ENCODE results near the gene BMP6. TPM values are rescaled to one million over a fixed set of nuclear protein-coding genes. Genes with fewer than 3 reads are reported as not detected.

BMP6 gene
- total RNA-seq, 1 experiment from 2014 or later = not detected

DNA sequence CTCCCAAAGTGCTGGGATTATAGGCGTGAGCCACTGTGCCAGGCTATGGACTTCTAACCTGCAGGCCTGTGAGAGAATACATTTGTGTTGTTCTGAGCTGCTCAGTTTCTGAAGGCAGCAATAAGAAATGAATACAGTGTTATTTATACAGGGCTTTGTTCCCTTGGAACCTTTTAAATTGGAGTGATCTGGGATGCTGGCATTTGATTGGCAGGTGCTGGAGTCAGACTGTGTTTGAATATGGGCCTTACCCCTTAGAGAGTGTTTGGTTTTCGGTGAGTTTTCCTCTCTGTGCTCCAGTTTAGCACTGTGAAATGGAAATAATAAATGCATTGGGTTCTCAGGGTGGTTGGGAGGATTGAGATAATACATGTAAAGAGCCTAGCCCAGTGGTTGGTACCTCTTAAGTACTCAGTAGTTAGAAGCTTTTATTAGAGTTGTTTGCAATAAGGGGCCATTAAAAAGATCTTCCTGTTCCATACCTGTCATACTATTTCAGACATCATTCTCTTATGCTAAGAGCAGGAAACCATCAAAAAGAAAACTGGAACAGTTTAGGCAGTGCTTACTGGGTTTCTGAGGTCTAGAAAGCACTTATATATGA, 22.1 kb downstream of the BMP6 start:
- ChIA-PET POLR2A (ENCODE audit: unreplicated experiment) (no interaction called here), CTCF (no interaction called here)
- Histone ChIP-seq H3K4me1 (replicated peaks; ENCODE audit: insufficient read depth) (no peaks in the 10 kb centered on the region), H3K27me3 (ENCODE audit: insufficient read depth, low read depth) (no peaks in the 10 kb centered on the region), H4K20me1 (ENCODE audit: insufficient read depth) (no peaks in the 10 kb centered on the region), H3K9me3 (ENCODE audit: insufficient read depth, low read depth) (no peaks in the 10 kb centered on the region), H3K9me2 (ENCODE audit: insufficient read depth) (no peaks in the 10 kb centered on the region), H3K4me2 (no peak overlapping the region), H3K27ac (no peak overlapping the region), H3F3A (ENCODE audit: insufficient read depth, low read depth) (no peaks in the 10 kb centered on the region), H3K4me3 (no peak overlapping the region), H3K79me2 (ENCODE audit: low read depth) (no peaks in the 10 kb centered on the region), H2AFZ (no peak overlapping the region), H3K36me3 (ENCODE audit: low read depth) (no peaks in the 10 kb centered on the region)
- intact Hi-C loops (cut with micrococcal nuclease; ENCODE audit: unreplicated experiment) = no loop called here
- no TSS peak for BruUV-seq (replicated peaks)
- DNase-seq = no peak
- TF ChIP-seq, protein P1, sequence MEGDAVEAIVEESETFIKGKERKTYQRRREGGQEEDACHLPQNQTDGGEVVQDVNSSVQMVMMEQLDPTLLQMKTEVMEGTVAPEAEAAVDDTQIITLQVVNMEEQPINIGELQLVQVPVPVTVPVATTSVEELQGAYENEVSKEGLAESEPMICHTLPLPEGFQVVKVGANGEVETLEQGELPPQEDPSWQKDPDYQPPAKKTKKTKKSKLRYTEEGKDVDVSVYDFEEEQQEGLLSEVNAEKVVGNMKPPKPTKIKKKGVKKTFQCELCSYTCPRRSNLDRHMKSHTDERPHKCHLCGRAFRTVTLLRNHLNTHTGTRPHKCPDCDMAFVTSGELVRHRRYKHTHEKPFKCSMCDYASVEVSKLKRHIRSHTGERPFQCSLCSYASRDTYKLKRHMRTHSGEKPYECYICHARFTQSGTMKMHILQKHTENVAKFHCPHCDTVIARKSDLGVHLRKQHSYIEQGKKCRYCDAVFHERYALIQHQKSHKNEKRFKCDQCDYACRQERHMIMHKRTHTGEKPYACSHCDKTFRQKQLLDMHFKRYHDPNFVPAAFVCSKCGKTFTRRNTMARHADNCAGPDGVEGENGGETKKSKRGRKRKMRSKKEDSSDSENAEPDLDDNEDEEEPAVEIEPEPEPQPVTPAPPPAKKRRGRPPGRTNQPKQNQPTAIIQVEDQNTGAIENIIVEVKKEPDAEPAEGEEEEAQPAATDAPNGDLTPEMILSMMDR (conservative IDR thresholded peaks at IDR 0.05) = no peak
- no peak for TF ChIP-seq EZH2 (IDR thresholded peaks at IDR 0.05; ENCODE audit: low read depth)

DNA sequence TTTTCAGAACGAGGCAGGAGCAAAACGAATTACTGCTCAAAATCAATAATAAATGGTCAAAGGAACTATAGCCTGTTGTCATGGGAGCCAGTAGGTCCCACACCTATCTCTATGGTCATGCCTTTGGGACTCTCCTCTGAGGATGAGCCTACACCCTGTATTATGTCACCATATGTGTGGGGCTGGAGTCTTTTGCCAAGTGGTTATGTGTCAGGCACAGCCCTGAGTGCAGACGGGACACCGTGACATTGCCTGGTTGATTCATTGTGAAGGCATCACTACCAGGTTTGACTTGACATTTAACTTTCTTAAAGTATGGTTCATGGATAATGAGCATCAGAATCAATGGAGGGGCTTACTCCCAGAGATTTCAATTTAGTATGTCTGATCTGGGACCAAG, 23.6 kb downstream of the BMP6 start:
- Histone ChIP-seq H3K36me3 (ENCODE audit: low read depth) (no peaks in the 10 kb centered on the region), H3K9me3 (ENCODE audit: insufficient read depth, low read depth) (no peaks in the 10 kb centered on the region), H3K27ac (no peak overlapping the region), H3F3A (ENCODE audit: insufficient read depth, low read depth) (no peaks in the 10 kb centered on the region), H4K20me1 (ENCODE audit: insufficient read depth) (no peaks in the 10 kb centered on the region), H2AFZ (no peak overlapping the region), H3K4me3 (no peak overlapping the region), H3K27me3 (ENCODE audit: insufficient read depth, low read depth) (no peaks in the 10 kb centered on the region), H3K79me2 (ENCODE audit: low read depth) (no peaks in the 10 kb centered on the region), H3K4me2 (no peak overlapping the region), H3K9me2 (ENCODE audit: insufficient read depth) (no peaks in the 10 kb centered on the region), H3K4me1 (replicated peaks; ENCODE audit: insufficient read depth) (no peaks in the 10 kb centered on the region)
- no TSS peak for BruUV-seq (replicated peaks)
- ChIA-PET POLR2A (ENCODE audit: unreplicated experiment) (no interaction called here), CTCF (no interaction called here)
- TF ChIP-seq, protein P1 (conservative IDR thresholded peaks at IDR 0.05) = no peak
- TF ChIP-seq EZH2 (IDR thresholded peaks at IDR 0.05; ENCODE audit: low read depth) = no peak
- DNase-seq = no peak
- intact Hi-C loops (cut with micrococcal nuclease; ENCODE audit: unreplicated experiment) = no loop called here

DNA sequence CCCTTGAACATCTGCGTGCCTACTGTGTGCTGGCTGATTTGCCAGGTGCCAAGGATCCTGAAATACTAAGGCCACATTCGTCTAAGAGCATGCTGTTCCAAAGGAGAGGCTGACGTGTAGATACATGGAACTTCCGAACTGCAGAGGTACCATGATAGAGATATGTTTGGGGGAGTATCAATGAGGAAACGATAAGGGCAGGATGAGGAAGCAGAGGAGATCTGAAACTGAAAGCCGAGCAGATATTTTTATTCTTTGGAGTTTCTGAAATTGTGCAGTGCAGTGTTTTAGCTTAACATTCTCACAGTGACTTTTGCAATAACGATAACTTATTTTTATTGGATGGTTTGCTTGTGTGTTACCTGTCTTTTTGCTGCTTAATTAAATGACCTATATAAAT, 24.3 kb downstream of the BMP6 start:
- H3K9me2 ChIP-seq (ENCODE audit: insufficient read depth) = no peaks in the 10 kb centered on the region
- H2AFZ ChIP-seq = no peak overlapping the region
- H3K36me3 ChIP-seq (ENCODE audit: low read depth) = no peaks in the 10 kb centered on the region
- H3K4me3 ChIP-seq = no peak overlapping the region
- no peaks in the 10 kb centered on the region for H3K27me3 ChIP-seq (ENCODE audit: insufficient read depth, low read depth)
- no peak for DNase-seq
- no peak overlapping the region for H3K4me2 ChIP-seq
- no peaks in the 10 kb centered on the region for H3F3A ChIP-seq (ENCODE audit: insufficient read depth, low read depth)
- H3K4me1 ChIP-seq (replicated peaks; ENCODE audit: insufficient read depth) = no peaks in the 10 kb centered on the region
- no TSS peak for BruUV-seq (replicated peaks)
- ChIA-PET CTCF (no interaction called here), POLR2A (ENCODE audit: unreplicated experiment) (no interaction called here)
- H3K9me3 ChIP-seq (ENCODE audit: insufficient read depth, low read depth) = no peaks in the 10 kb centered on the region
- H3K27ac ChIP-seq = no peak overlapping the region
- H3K79me2 ChIP-seq (ENCODE audit: low read depth) = no peaks in the 10 kb centered on the region
- intact Hi-C loops (cut with micrococcal nuclease; ENCODE audit: unreplicated experiment) = no loop called here
- H4K20me1 ChIP-seq (ENCODE audit: insufficient read depth) = no peaks in the 10 kb centered on the region
- TF ChIP-seq EZH2 (IDR thresholded peaks at IDR 0.05; ENCODE audit: low read depth) = no peak
- TF ChIP-seq, protein P1 (conservative IDR thresholded peaks at IDR 0.05) = no peak
